K562 treated with DMSO at 1 percent for 4 hours (cell line): Measurements from ENCODE around the gene RNPEP. TPM values are rescaled to one million over a fixed set of nuclear protein-coding genes. Genes with fewer than 3 reads are reported as not detected.

Source experiments
- total RNA-seq: library from RNA; unstranded; fragments of 300-600 nt; gene quantifications from 2 replicates; pipeline ENCODE4 v1.2.3, GENCODE V29; 2022; ENCODE audit not compliant: insufficient read depth

RNPEP gene, protein sequence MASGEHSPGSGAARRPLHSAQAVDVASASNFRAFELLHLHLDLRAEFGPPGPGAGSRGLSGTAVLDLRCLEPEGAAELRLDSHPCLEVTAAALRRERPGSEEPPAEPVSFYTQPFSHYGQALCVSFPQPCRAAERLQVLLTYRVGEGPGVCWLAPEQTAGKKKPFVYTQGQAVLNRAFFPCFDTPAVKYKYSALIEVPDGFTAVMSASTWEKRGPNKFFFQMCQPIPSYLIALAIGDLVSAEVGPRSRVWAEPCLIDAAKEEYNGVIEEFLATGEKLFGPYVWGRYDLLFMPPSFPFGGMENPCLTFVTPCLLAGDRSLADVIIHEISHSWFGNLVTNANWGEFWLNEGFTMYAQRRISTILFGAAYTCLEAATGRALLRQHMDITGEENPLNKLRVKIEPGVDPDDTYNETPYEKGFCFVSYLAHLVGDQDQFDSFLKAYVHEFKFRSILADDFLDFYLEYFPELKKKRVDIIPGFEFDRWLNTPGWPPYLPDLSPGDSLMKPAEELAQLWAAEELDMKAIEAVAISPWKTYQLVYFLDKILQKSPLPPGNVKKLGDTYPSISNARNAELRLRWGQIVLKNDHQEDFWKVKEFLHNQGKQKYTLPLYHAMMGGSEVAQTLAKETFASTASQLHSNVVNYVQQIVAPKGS
- total RNA-seq, result 131 and 135 TPM in 2 replicates

DNA sequence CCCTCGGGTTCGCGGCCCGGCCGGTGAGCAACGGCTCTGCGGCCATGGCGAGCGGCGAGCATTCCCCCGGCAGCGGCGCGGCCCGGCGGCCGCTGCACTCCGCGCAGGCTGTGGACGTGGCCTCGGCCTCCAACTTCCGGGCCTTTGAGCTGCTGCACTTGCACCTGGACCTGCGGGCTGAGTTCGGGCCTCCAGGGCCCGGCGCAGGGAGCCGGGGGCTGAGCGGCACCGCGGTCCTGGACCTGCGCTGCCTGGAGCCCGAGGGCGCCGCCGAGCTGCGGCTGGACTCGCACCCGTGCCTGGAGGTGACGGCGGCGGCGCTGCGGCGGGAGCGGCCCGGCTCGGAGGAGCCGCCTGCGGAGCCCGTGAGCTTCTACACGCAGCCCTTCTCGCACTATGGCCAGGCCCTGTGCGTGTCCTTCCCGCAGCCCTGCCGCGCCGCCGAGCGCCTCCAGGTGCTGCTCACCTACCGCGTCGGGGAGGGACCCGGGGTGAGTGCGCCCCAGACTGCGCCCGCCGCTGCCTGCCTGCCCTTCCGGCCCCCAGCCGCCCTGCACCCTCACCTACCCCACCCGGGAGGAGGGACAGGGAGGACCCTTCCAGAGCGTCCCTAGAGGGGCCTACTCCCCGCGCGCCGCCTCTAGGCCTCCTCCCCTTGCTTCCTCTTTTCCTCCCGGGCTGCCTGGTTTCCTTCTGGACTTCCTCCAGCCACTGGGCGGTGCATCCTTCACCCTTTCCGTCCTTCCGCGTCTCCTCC, at the start of gene RNPEP:
Gene RNPEP, plus strand, starts transcription at position 26 of the 757 bp plus-strand sequence. Its CDS starts 19 bp downstream, at position 45.

DNA sequence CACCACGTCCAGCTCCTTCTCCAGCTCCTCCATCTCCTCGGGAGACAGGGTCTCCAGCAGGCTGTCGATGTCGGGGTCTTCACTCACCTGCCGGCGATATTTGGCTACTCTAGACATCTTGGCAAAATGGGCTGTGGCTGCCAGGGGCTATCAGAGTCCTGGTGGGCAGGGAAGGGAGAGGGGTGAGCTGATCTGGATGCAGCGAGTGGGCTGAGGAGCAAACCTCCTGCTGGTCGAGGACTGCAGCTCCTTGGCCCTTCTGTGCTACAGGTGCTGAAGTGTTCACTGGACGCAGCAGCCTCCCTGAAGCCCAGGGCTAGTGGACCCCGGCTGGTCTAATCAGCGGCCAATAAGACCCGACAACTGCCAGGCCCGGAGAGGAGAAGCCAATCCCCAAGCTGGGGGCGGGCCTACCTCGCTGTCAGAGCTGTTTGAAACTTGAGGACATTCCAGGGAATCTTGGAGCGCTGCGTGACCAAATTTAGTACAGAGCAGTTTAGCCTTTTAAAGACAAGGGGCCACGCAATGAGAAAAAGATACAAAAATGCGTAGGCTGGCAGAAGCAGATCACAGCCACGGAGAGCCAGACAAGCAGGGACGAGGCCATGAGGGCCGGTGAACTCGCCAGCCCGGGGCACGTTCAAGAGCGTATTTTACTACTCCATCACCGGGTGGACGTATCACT, 36.1 kb upstream of the RNPEP start, which contains the start of gene LMOD1:
Gene LMOD1, minus strand, starts transcription at position 325 of the 685 bp plus-strand sequence. Its CDS starts 208 bp downstream, at position 117.

DNA sequence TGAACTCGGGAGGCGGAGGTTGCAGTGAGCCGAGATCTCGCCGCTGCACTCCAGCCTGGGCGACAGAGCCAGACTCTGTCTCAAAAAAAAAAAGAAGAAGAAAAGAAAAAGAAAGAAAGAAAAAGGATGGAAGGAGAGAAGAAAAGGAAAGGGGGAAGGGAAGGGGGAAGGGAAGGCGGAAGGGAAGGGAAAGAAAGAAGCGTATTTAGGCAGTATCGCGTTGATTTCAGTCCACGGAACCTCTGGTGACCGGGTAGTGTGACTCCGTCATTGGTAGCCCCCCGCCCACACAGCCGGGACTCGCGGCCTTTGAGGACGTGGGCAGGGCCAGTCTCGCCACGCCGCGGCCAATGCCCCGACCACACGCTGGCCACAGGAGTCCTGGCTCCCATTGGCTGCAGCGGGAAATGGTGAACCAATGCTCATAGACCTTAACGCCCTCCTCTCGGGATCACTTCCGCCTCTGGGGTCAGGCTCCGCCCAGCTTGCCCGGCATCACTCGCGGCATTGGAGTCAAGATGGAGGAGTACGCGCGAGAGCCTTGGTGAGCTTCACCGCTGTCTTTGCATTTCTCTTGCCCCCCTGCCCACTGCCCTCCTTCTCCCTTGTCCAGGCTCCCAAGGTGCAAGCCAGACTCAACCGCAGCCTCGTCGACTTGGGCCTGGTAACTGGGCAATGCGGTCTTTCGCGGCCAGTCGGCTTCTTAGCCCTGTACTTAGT, 27.3 kb upstream of the RNPEP start, which contains the start of gene TIMM17A:
Gene TIMM17A, plus strand, starts transcription at position 495 of the 720 bp plus-strand sequence. Its CDS starts 24 bp downstream, at position 519.

DNA sequence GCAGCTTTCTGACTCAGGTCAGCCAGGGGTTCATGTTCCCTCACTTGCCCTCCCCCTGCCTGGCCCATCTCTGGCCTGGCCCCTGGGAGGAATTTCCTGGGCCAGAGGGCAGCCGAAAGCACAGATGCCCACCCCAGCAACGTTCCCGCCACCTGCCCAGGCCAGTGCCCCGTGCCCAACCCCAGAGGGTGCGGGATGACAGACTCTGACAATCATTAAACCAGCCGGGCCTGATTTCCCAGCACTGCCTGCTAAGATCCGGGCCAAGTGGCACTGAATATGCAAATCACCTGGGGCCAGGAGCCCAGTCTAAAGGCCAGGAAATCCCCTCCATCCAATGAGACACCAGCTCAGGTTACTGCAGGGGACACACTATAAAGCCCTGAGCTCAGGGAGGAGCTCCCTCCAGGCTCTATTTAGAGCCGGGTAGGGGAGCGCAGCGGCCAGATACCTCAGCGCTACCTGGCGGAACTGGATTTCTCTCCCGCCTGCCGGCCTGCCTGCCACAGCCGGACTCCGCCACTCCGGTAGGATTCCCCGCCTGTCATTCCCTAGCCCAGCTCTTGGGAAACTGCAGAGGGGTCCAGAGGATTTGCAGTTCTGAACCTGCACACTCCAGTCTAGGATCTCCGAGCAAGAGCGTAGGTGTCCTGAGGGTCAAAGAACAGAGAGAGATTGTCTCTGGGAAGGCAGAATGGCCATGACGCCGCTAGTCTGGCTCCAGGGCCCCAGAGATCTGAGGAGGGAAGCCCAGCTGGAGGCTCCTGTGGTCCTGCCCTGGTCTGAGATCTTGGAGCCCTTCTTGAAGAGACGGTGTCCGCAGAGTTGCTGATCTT, 27.9 kb downstream of the RNPEP start, which contains the start of gene ELF3:
Gene ELF3, plus strand, starts transcription at position 408 of the 836 bp plus-strand sequence. CDS start 550 bp downstream, outside the sequence.

Other genes starting within 250 kb of the RNPEP start
- 37.8 and 39.1 TPM in 2 replicates for gene IPO9, start 153.5 kb upstream of the RNPEP start, total RNA-seq
- gene SHISA4, start 93.8 kb upstream of the RNPEP start, total RNA-seq, result 4.2 and 5.6 TPM in 2 replicates
- 1.6 and 1.8 TPM in 2 replicates for gene LMOD1, start 36.1 kb upstream of the RNPEP start, total RNA-seq
- gene TIMM17A, start 27.1 kb upstream of the RNPEP start, total RNA-seq, result 96.3 and 101 TPM in 2 replicates
- 1.5 and 2.6 TPM in 2 replicates for gene ELF3, start 27.9 kb downstream of the RNPEP start, total RNA-seq
- gene GPR37L1, start 140.3 kb downstream of the RNPEP start, total RNA-seq, result not detected in 2 replicates
- 15.3 and 29.2 TPM in 2 replicates for gene ARL8A, start 162.1 kb downstream of the RNPEP start, total RNA-seq
- gene PTPN7, start 178.0 kb downstream of the RNPEP start, total RNA-seq, result 41.2 and 56.6 TPM in 2 replicates
- 0.31 TPM in 1 of 2 replicates, not detected in the other for gene LGR6, start 211.2 kb downstream of the RNPEP start, total RNA-seq